ENCODE measurements around the gene WWTR1. TPM values are rescaled to one million over a fixed set of nuclear protein-coding genes. Genes with fewer than 3 reads are reported as not detected.

WWTR1 gene
- polyA plus RNA-seq, 12 donors, result 65.8 to 93.3 (median 77.5) TPM; not detected in 1

- no peak for DNase-seq
Observed at GRCh38 chr3:149572796-149573414, 84.9 kb downstream of the WWTR1 start.

- no peak for DNase-seq
Observed at GRCh38 chr3:149571381-149571780, 86.4 kb downstream of the WWTR1 start.

- no peak for DNase-seq
Observed at GRCh38 chr3:149570016-149570415, 87.8 kb downstream of the WWTR1 start.

GRCh38 chr3:149567381-149567780, 90.4 kb downstream of the WWTR1 start:
- no peak for DNase-seq

- DNase-seq, result no peak
Observed at GRCh38 chr3:149566292-149566975, 91.4 kb downstream of the WWTR1 start.

- DNase-seq, result no peak
Observed at GRCh38 chr3:149564079-149564478, 93.7 kb downstream of the WWTR1 start.

- DNase-seq, result no peak
Observed at GRCh38 chr3:149563114-149563513, 94.7 kb downstream of the WWTR1 start.

GRCh38 chr3:149560617-149561016, 97.2 kb downstream of the WWTR1 start:
- DNase-seq, result no peak

- no peak for DNase-seq
Observed at GRCh38 chr3:149560001-149560400, 97.8 kb downstream of the WWTR1 start.

- DNase-seq, result no peak
Observed at GRCh38 chr3:149559525-149559924, 98.3 kb downstream of the WWTR1 start.

GRCh38 chr3:149555927-149556326, 101.9 kb downstream of the WWTR1 start:
- DNase-seq, result no peak

GRCh38 chr3:149554826-149555225, 103.0 kb downstream of the WWTR1 start:
- peak; percentile 69 for DNase-seq

GRCh38 chr3:149553781-149554451, 103.9 kb downstream of the WWTR1 start:
- peak; percentile 92 for DNase-seq

GRCh38 chr3:149552700-149553099, 105.1 kb downstream of the WWTR1 start:
- DNase-seq, result no peak

GRCh38 chr3:149551500-149551899, 106.3 kb downstream of the WWTR1 start:
- no peak for DNase-seq

- no peak for DNase-seq
Observed at GRCh38 chr3:149548669-149549065, 109.2 kb downstream of the WWTR1 start.

- DNase-seq, result peak; percentile 76
Observed at GRCh38 chr3:149547954-149548668, 109.7 kb downstream of the WWTR1 start.

- peak; percentile 92 for DNase-seq
Observed at GRCh38 chr3:149547413-149547812, 110.4 kb downstream of the WWTR1 start.

GRCh38 chr3:149545049-149545448, 112.8 kb downstream of the WWTR1 start:
- DNase-seq, result no peak

- DNase-seq, result no peak
Observed at GRCh38 chr3:149542375-149543312, 115.2 kb downstream of the WWTR1 start.

GRCh38 chr3:149541091-149541491, 116.7 kb downstream of the WWTR1 start:
- no peak for DNase-seq

All from muscle of arm (tissue), 12 donors.